HEK293 (cell line): ENCODE measurements around the gene PPP1CC.

ENCODE experiments used
- KLF9 ChIP-seq: fragments of 450-650 bp; formaldehyde crosslinking; IDR thresholded peaks from 2 replicates; pipeline ENCODE4 v1.5.1; 2016; ENCODE audit warnings: missing biosample characterization, missing genetic modification characterization, low read depth
- ZNF274 ChIP-seq, 2 experiments: fragments of 200-500 bp in 1 of 2; fragments of 450-650 bp in 1 of 2; sonication (Bioruptor generic) in 1 of 2; formaldehyde crosslinking in 1 of 2; IDR thresholded peaks; 2 replicates each; pipeline versions ENCODE4 v1.5.1 to v1.6.1; 2014 to 2016; ENCODE audit warnings: borderline replicate concordance in 1 of 2, inconsistent platforms in 1 of 2, low read length in 1 of 2, missing biosample characterization in 1 of 2, missing genetic modification characterization in 1 of 2
- ZNF416 ChIP-seq: fragments of 450-650 bp; formaldehyde crosslinking; IDR thresholded peaks from 2 replicates; pipeline ENCODE4 v1.5.1; 2016; ENCODE audit warnings: missing biosample characterization, missing genetic modification characterization
- ZNF558 ChIP-seq: fragments of 450-650 bp; formaldehyde crosslinking; IDR thresholded peaks from 2 replicates; pipeline ENCODE4 v1.5.1; 2016; ENCODE audit warnings: missing biosample characterization, missing genetic modification characterization
- TF ChIP-seq, protein P1 (sequence below): fragments of 450-650 bp; formaldehyde crosslinking; IDR thresholded peaks from 2 replicates; pipeline ENCODE4 v1.5.1; 2016; ENCODE audit warnings: missing biosample characterization, missing genetic modification characterization

DNA sequence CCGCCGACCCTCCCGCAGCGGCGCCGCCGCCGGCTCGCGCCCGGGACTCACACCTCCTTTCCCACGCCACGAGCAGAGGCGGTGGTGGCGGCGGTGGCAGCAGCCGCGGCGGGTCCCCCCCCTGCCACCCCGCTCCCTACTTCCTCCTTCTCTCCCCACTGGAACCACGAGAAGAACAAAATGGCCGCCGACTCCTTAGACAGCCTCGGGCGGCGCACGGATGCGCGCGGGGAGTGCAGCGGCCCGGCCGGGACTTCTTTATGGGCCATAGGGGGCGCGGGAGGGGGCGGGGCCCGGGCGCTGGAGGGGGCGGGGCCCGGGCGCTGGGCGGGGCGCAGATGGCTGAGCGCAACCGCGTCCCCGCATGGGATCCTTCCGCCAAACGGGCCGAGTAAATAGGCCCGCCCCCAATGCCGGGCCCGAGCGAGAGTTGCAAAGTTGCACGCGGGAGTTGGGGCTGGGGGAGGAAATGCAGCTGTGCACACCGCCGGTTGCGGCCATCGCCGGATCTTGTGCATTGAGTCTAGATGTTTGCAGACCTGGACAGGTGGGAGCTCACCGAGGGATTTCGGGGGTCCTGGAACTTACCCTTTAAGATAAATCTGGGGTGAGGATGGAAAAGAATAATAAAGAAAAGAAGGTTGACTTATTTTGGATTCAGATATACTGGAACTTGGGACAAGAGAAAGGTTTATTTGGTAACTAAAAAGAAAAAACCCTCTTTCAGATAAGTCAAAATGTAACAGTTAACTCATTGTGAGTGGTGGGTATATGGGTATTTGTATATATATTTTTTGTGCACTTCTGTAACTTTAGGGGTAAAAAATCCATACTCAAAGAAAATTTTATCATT is at the start of gene PPP1CC:
- TF ChIP-seq, protein P1, sequence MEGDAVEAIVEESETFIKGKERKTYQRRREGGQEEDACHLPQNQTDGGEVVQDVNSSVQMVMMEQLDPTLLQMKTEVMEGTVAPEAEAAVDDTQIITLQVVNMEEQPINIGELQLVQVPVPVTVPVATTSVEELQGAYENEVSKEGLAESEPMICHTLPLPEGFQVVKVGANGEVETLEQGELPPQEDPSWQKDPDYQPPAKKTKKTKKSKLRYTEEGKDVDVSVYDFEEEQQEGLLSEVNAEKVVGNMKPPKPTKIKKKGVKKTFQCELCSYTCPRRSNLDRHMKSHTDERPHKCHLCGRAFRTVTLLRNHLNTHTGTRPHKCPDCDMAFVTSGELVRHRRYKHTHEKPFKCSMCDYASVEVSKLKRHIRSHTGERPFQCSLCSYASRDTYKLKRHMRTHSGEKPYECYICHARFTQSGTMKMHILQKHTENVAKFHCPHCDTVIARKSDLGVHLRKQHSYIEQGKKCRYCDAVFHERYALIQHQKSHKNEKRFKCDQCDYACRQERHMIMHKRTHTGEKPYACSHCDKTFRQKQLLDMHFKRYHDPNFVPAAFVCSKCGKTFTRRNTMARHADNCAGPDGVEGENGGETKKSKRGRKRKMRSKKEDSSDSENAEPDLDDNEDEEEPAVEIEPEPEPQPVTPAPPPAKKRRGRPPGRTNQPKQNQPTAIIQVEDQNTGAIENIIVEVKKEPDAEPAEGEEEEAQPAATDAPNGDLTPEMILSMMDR = no peak
- TF ChIP-seq ZNF558 (tag by site-specific recombination) (no peak), KLF9 (tag by site-specific recombination) (peak; percentile 89), ZNF416 (tag by site-specific recombination) (no peak), ZNF274 (IDR thresholded peaks at IDR 0.05; ENCODE audit: low read length) (no peak), ZNF274 (tag by site-specific recombination; IDR thresholded peaks at IDR 0.05; ENCODE audit: borderline replicate concordance) (no peak)
